ENCODE results near the gene CDKN2A.
A peak's percentile ranks its signal among the peaks of the same experiment; 100 is the strongest.

CDKN2A gene

GRCh38 chr9:21983561-21983935, 10.6 kb downstream of the CDKN2A start:
- Histone ChIP-seq H3K4me1 (ENCODE audit: insufficient read depth, low read length, poor library complexity, severe bottlenecking) (peaks cover 36% of the 10 kb centered on the region), H3K9ac (ENCODE audit: low read depth, low read length, poor library complexity, severe bottlenecking) (peak overlapping the region; percentile 32), H3K4me3 (ENCODE audit: low read length, poor library complexity, severe bottlenecking) (no peak overlapping the region), H3K36me3 (ENCODE audit: insufficient read depth, low read length) (no peaks in the 10 kb centered on the region), H3F3A (ENCODE audit: low read depth) (no peaks in the 10 kb centered on the region), H3K79me2 (ENCODE audit: insufficient read depth, low read length) (peaks cover 56% of the 10 kb centered on the region), H3K4me2 (ENCODE audit: low read depth, low read length, poor library complexity, severe bottlenecking) (peak overlapping the region; percentile 5), H4K20me1 (ENCODE audit: insufficient read depth, low read length, poor library complexity, severe bottlenecking) (peaks cover 3% of the 10 kb centered on the region), H3K9me3 (ENCODE audit: insufficient read depth, low read depth, low read length) (no peaks in the 10 kb centered on the region), H3K27me3 (ENCODE audit: insufficient read depth, low read length, poor library complexity, severe bottlenecking) (no peaks in the 10 kb centered on the region), H3K9me2 (replicated peaks; ENCODE audit: low read depth, low read length) (no peaks in the 10 kb centered on the region), H2AFZ (ENCODE audit: low read length) (no peak overlapping the region)
- TF ChIP-seq, protein P1, sequence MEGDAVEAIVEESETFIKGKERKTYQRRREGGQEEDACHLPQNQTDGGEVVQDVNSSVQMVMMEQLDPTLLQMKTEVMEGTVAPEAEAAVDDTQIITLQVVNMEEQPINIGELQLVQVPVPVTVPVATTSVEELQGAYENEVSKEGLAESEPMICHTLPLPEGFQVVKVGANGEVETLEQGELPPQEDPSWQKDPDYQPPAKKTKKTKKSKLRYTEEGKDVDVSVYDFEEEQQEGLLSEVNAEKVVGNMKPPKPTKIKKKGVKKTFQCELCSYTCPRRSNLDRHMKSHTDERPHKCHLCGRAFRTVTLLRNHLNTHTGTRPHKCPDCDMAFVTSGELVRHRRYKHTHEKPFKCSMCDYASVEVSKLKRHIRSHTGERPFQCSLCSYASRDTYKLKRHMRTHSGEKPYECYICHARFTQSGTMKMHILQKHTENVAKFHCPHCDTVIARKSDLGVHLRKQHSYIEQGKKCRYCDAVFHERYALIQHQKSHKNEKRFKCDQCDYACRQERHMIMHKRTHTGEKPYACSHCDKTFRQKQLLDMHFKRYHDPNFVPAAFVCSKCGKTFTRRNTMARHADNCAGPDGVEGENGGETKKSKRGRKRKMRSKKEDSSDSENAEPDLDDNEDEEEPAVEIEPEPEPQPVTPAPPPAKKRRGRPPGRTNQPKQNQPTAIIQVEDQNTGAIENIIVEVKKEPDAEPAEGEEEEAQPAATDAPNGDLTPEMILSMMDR (conservative IDR thresholded peaks at IDR 0.05; ENCODE audit: low read length), result no peak
- no peak for TF ChIP-seq EZH2phosphoT487 (IDR thresholded peaks at IDR 0.05; ENCODE audit: borderline replicate concordance)

DNA sequence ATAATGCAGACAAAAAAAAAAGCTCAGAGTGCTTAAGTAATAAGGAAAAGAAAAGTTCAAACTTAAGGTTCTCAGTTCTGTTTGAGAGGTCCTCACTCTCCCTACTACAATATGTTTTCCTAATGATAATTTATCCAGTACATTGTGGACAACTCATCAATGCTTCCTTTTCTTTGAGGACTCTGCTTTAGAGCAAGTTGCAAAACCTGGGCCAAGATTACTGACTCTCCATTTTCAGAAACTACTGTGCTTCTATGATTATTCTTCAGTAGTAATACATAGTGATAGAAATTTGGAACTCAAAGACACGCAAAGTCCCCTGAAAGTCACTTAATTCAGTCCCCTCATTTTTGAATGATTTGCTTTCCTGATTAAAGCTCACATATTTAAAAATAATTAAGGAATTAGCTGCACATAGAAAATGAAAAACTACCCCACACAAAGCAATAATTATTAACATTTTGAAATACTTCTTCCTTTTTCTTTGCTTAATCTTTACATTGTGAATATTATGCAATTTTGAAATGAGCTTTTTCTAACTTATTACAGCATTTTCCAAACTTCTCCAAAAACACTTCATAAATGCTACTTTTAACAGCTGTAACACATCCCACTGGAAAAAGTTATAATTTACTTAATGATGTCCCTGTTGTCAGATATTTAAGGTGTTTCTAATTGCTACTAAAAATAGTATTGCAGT, 11.2 kb downstream of the CDKN2A start:
- no peak for TF ChIP-seq EZH2phosphoT487 (IDR thresholded peaks at IDR 0.05; ENCODE audit: borderline replicate concordance)
- TF ChIP-seq, protein P1 (conservative IDR thresholded peaks at IDR 0.05; ENCODE audit: low read length), result no peak
- Histone ChIP-seq H3K79me2 (ENCODE audit: insufficient read depth, low read length) (peaks cover 51% of the 10 kb centered on the region), H4K20me1 (ENCODE audit: insufficient read depth, low read length, poor library complexity, severe bottlenecking) (peaks cover 3% of the 10 kb centered on the region)

GRCh38 chr9:21982391-21982790, 11.8 kb downstream of the CDKN2A start:
- H3K27me3 ChIP-seq (ENCODE audit: insufficient read depth, low read length, poor library complexity, severe bottlenecking), result no peaks in the 10 kb centered on the region
- H4K20me1 ChIP-seq (ENCODE audit: insufficient read depth, low read length, poor library complexity, severe bottlenecking), result no peaks in the 10 kb centered on the region
- no peaks in the 10 kb centered on the region for H3K9me2 ChIP-seq (replicated peaks; ENCODE audit: low read depth, low read length)
- H3K9ac ChIP-seq (ENCODE audit: low read depth, low read length, poor library complexity, severe bottlenecking), result no peak overlapping the region
- peaks cover 45% of the 10 kb centered on the region for H3K79me2 ChIP-seq (ENCODE audit: insufficient read depth, low read length)
- H3F3A ChIP-seq (ENCODE audit: low read depth), result no peaks in the 10 kb centered on the region
- H2AFZ ChIP-seq (ENCODE audit: low read length), result no peak overlapping the region
- no peaks in the 10 kb centered on the region for H3K36me3 ChIP-seq (ENCODE audit: insufficient read depth, low read length)
- no peak overlapping the region for H3K4me3 ChIP-seq (ENCODE audit: low read length, poor library complexity, severe bottlenecking)
- H3K9me3 ChIP-seq (ENCODE audit: insufficient read depth, low read depth, low read length), result no peaks in the 10 kb centered on the region
- H3K4me2 ChIP-seq (ENCODE audit: low read depth, low read length, poor library complexity, severe bottlenecking), result no peak overlapping the region
- peaks cover 25% of the 10 kb centered on the region for H3K4me1 ChIP-seq (ENCODE audit: insufficient read depth, low read length, poor library complexity, severe bottlenecking)
- TF ChIP-seq, protein P1 (conservative IDR thresholded peaks at IDR 0.05; ENCODE audit: low read length), result no peak
- TF ChIP-seq EZH2phosphoT487 (IDR thresholded peaks at IDR 0.05; ENCODE audit: borderline replicate concordance), result no peak

More for the DNA sequence above, 11.2 kb downstream of the CDKN2A start:
- H3K27me3 ChIP-seq (ENCODE audit: insufficient read depth, low read length, poor library complexity, severe bottlenecking), result no peaks in the 10 kb centered on the region
- peak overlapping the region; percentile 5 for H3K4me2 ChIP-seq (ENCODE audit: low read depth, low read length, poor library complexity, severe bottlenecking)
- H3K9me2 ChIP-seq (replicated peaks; ENCODE audit: low read depth, low read length), result no peaks in the 10 kb centered on the region
- H3K4me3 ChIP-seq (ENCODE audit: low read length, poor library complexity, severe bottlenecking), result no peak overlapping the region
- H3K36me3 ChIP-seq (ENCODE audit: insufficient read depth, low read length), result no peaks in the 10 kb centered on the region
- peaks cover 32% of the 10 kb centered on the region for H3K4me1 ChIP-seq (ENCODE audit: insufficient read depth, low read length, poor library complexity, severe bottlenecking)
- no peaks in the 10 kb centered on the region for H3F3A ChIP-seq (ENCODE audit: low read depth)
- H3K9me3 ChIP-seq (ENCODE audit: insufficient read depth, low read depth, low read length), result no peaks in the 10 kb centered on the region
- no peak overlapping the region for H2AFZ ChIP-seq (ENCODE audit: low read length)
- H3K9ac ChIP-seq (ENCODE audit: low read depth, low read length, poor library complexity, severe bottlenecking), result peak overlapping the region; percentile 32

Data from Loucy (cell line).